Left ventricle myocardium inferior (tissue), 1 donor: ENCODE data around the gene FAF1. TPM values are rescaled to one million over a fixed set of nuclear protein-coding genes. Genes with fewer than 3 reads are reported as not detected.

Source experiments
- DNase-seq: peaks from one replicate; pipeline ENCODE4 v3.0.0-alpha.2; 2020
- H3K27ac ChIP-seq: fragments of 200-600 bp; replicated peaks from 2 replicates; pipeline ENCODE4 v1.8.0; 2021
- H3K27me3 ChIP-seq: fragments of 200-600 bp; 2 replicates; pipeline ENCODE4 v1.8.0; 2021; ENCODE audit warnings: low read depth
- H3K36me3 ChIP-seq: fragments of 200-600 bp; 2 replicates; pipeline ENCODE4 v1.8.0; 2021
- H3K4me1 ChIP-seq: fragments of 200-600 bp; 2 replicates; pipeline ENCODE4 v1.8.0; 2021
- H3K4me3 ChIP-seq: fragments of 200-600 bp; 2 replicates; pipeline ENCODE4 v1.8.0; 2021; ENCODE audit warnings: mild to moderate bottlenecking, moderate library complexity
- H3K9me3 ChIP-seq: fragments of 200-600 bp; replicated peaks from 2 replicates; pipeline ENCODE4 v1.8.0; 2021
- CTCF ChIP-seq: fragments of 200-600 bp; IDR thresholded peaks from 2 replicates; pipeline ENCODE4 v1.8.0; 2021; ENCODE audit warnings: antibody characterized with exemption, mild to moderate bottlenecking, borderline replicate concordance
- intact Hi-C: fragments of 100-400 bp; cut with micrococcal nuclease; formaldehyde crosslinking; loops from one replicate; pipeline ENCODE4 v1.11.0; 2022
- total RNA-seq: library from RNA; stranded (reverse); fragmentation: NEBNext Ultra II Directional; extraction: Animal tissue kit (Norgen Biotek cat#: 25700); gene quantifications from one replicate; pipeline ENCODE4 v1.2.1, GENCODE V29; 2021
- donor health status: DM: no; HTN: yes; CAD: no; lungs with severe emphysema.

Gene FAF1
- total RNA-seq, 1 donor from 2014 or later: 80.0 TPM

- Histone ChIP-seq H3K9me3 (no peaks in the 10 kb centered on the region), H3K27ac (peak overlapping the region; percentile 99), H3K36me3 (no peaks in the 10 kb centered on the region), H3K4me1 (peaks cover 46% of the 10 kb centered on the region), H3K27me3 (no peaks in the 10 kb centered on the region), H3K4me3 (peak overlapping the region; percentile 92)
- TF ChIP-seq CTCF: no peak
- intact Hi-C loops: no loop called here
- no peak for DNase-seq
Observed at GRCh38 chr1:50980505-50980904, 20.4 kb upstream of the FAF1 start.

GRCh38 chr1:50979937-50980336, 19.9 kb upstream of the FAF1 start:
- no peaks in the 10 kb centered on the region for H3K36me3 ChIP-seq
- no peaks in the 10 kb centered on the region for H3K9me3 ChIP-seq
- peak overlapping the region; percentile 99 for H3K27ac ChIP-seq
- intact Hi-C loops: no loop called here
- no peaks in the 10 kb centered on the region for H3K27me3 ChIP-seq
- peak overlapping the region; percentile 92 for H3K4me3 ChIP-seq
- no peak for DNase-seq
- TF ChIP-seq CTCF: no peak
- peaks cover 46% of the 10 kb centered on the region for H3K4me1 ChIP-seq

- Histone ChIP-seq H3K36me3 (no peaks in the 10 kb centered on the region), H3K9me3 (no peaks in the 10 kb centered on the region), H3K4me3 (peak overlapping the region; percentile 92), H3K27me3 (no peaks in the 10 kb centered on the region), H3K27ac (peak overlapping the region; percentile 99), H3K4me1 (peaks cover 46% of the 10 kb centered on the region)
- DNase-seq: no peak
- intact Hi-C loops: no loop called here
- no peak for TF ChIP-seq CTCF
Observed at GRCh38 chr1:50978852-50979781, 19.1 kb upstream of the FAF1 start.

GRCh38 chr1:50978144-50978851, 18.2 kb upstream of the FAF1 start:
- Histone ChIP-seq H3K27ac (peak overlapping the region; percentile 99), H3K9me3 (no peaks in the 10 kb centered on the region), H3K27me3 (no peaks in the 10 kb centered on the region), H3K36me3 (no peaks in the 10 kb centered on the region), H3K4me1 (peaks cover 47% of the 10 kb centered on the region), H3K4me3 (peak overlapping the region; percentile 92)
- DNase-seq: peak; percentile 67
- no peak for TF ChIP-seq CTCF
- intact Hi-C loops: no loop called here

- H3K4me3 ChIP-seq: peak overlapping the region; percentile 92
- peak; percentile 76 for DNase-seq
- no peaks in the 10 kb centered on the region for H3K27me3 ChIP-seq
- intact Hi-C loops: no loop called here
- TF ChIP-seq CTCF: no peak
- peaks cover 52% of the 10 kb centered on the region for H3K4me1 ChIP-seq
- H3K27ac ChIP-seq: peak overlapping the region; percentile 99
- no peaks in the 10 kb centered on the region for H3K36me3 ChIP-seq
- no peaks in the 10 kb centered on the region for H3K9me3 ChIP-seq
Observed at GRCh38 chr1:50977575-50978143, 17.6 kb upstream of the FAF1 start.
